Melanocyte of skin (primary cell): Measurements from ENCODE around the gene CELF5. TPM values are rescaled to one million over a fixed set of nuclear protein-coding genes. Genes with fewer than 3 reads are reported as not detected.

Experiments
- total RNA-seq, 2 donors: library from RNA; depleted of rRNA; stranded (reverse); fragments of >200 nt; gene quantifications; 2 replicates each; pipeline ENCODE4 v1.2.3, GENCODE V29; 2012

CELF5 gene
- total RNA-seq, result not detected

GRCh38 chr19:3224346-3225168, at the start of gene CELF5:
Gene CELF5, plus strand, starts transcription at chr19:3224661. Its CDS starts 79 bp downstream, at chr19:3224740.

DNA sequence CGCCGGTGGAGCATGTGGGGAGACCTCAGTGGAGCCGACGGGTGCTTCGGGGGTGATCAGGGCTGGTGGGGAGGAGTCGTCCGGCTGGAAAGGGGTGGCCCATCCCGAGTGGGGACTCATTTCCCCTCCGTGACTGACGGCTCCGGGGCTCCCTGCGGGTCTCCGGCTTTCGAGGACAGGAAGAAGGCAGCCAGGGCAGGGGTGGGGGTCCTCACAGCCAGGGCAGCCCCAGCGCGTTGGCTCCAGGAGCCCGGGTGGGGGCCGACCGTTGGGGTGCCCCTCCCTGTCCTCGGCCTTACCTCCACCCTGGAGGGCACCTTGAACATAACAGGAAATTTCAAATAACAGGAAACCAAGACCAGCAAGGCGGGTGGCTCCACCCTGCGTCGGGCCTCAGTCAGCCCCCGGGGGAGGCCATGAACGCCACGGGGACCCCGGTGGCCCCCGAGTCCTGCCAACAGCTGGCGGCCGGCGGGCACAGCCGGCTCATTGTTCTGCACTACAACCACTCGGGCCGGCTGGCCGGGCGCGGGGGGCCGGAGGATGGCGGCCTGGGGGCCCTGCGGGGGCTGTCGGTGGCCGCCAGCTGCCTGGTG, 46.0 kb upstream of the CELF5 start, which contains the start of gene S1PR4:
S1PR4 (plus strand) TSS at position 393 of the 596 bp plus-strand sequence; CDS start at position 417, 24 bp downstream.

GRCh38 chr19:3185461-3186159, 38.9 kb upstream of the CELF5 start, which contains the start of gene NCLN:
Gene NCLN, plus strand, starts transcription at chr19:3185930. Its CDS starts 101 bp downstream, at chr19:3186031.

Other genes starting within 250 kb of the CELF5 start
- gene TLE6, start 247.1 kb upstream of the CELF5 start, total RNA-seq, result 1 to 10 TPM; 2.7 to 2.8 TPM
- 1 to 10 TPM in 1 of 2 donors, under 1 TPM in 1; 0.33 to 1.0 TPM for gene TLE2, start 195.4 kb upstream of the CELF5 start, total RNA-seq
- 100 to 1,000 TPM; 176 to 211 TPM for gene TLE5, start 162.2 kb upstream of the CELF5 start, total RNA-seq
- gene GNA11, start 130.3 kb upstream of the CELF5 start, total RNA-seq, result 10 to 100 TPM; 68.1 to 73.6 TPM
- 1 to 10 TPM in 1 of 2 donors, not detected in 1; 2.1 TPM for gene GNA15, start 88.6 kb upstream of the CELF5 start, total RNA-seq
- gene S1PR4, start 45.9 kb upstream of the CELF5 start, total RNA-seq, result under 1 TPM in 1 of 2 donors, not detected in 1; 0.33 TPM
- 10 to 100 TPM; 60.6 to 92.9 TPM for gene NCLN, start 38.7 kb upstream of the CELF5 start, total RNA-seq
- gene NFIC, start 141.9 kb downstream of the CELF5 start, total RNA-seq, result 10 to 100 TPM; 32.7 to 39.6 TPM